ENCODE data around the gene S1PR1. TPM values are rescaled to one million over a fixed set of nuclear protein-coding genes. Genes with fewer than 3 reads are reported as not detected.

Gene S1PR1
- total RNA-seq, 1 experiment from 2014 or later: 0.24 TPM

GRCh38 chr1:101250222-101250621, 13.4 kb downstream of the S1PR1 start:
- H3K4me2 ChIP-seq (ENCODE audit: insufficient read depth, insufficient read length, low read length): no peak overlapping the region

More at GRCh38 chr1:101250222-101250621, 13.4 kb downstream of the S1PR1 start:
- TF ChIP-seq, protein P1, sequence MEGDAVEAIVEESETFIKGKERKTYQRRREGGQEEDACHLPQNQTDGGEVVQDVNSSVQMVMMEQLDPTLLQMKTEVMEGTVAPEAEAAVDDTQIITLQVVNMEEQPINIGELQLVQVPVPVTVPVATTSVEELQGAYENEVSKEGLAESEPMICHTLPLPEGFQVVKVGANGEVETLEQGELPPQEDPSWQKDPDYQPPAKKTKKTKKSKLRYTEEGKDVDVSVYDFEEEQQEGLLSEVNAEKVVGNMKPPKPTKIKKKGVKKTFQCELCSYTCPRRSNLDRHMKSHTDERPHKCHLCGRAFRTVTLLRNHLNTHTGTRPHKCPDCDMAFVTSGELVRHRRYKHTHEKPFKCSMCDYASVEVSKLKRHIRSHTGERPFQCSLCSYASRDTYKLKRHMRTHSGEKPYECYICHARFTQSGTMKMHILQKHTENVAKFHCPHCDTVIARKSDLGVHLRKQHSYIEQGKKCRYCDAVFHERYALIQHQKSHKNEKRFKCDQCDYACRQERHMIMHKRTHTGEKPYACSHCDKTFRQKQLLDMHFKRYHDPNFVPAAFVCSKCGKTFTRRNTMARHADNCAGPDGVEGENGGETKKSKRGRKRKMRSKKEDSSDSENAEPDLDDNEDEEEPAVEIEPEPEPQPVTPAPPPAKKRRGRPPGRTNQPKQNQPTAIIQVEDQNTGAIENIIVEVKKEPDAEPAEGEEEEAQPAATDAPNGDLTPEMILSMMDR (conservative IDR thresholded peaks at IDR 0.05): no peak
- H2BK120ac ChIP-seq (ENCODE audit: low read depth, low read length, poor library complexity, severe bottlenecking): no peak overlapping the region
- H3K18ac ChIP-seq (ENCODE audit: insufficient read length, low read depth, low read length): no peak overlapping the region
- H3K14ac ChIP-seq (ENCODE audit: insufficient read depth, low read length): no peak overlapping the region
- DNase-seq: no peak
- H2BK15ac ChIP-seq (ENCODE audit: low read depth, low read length): no peak overlapping the region
- H4K20me1 ChIP-seq (ENCODE audit: control insufficient read depth, insufficient read depth, insufficient read length): no peaks in the 10 kb centered on the region
- H3K9me3 ChIP-seq (ENCODE audit: control insufficient read depth, low read depth, low read length): no peaks in the 10 kb centered on the region
- no peaks in the 10 kb centered on the region for H3K79me2 ChIP-seq (ENCODE audit: insufficient read depth, low read length)
- H3K4me3 Mint-ChIP-seq: no peak overlapping the region
- H2BK5ac ChIP-seq (ENCODE audit: insufficient read length, low read length): no peak overlapping the region
- WGBS (ENCODE audit: extremely low coverage, insufficient read length, low lambda C conversion rate): no CpG with 5 or more reads among the region's 3 CpGs
- no peak overlapping the region for H3K9ac ChIP-seq (ENCODE audit: extremely low read depth, insufficient read length, low read length)
- no peaks in the 10 kb centered on the region; the same call in none of the 2 replicates for H3K27me3 Mint-ChIP-seq (ENCODE audit: low read depth)
- H4K5ac ChIP-seq (ENCODE audit: insufficient read length, low read depth, low read length): no peak overlapping the region
- H4K91ac ChIP-seq (ENCODE audit: insufficient read length, low read depth, low read length): no peak overlapping the region
- no peak overlapping the region for H3K23ac ChIP-seq (ENCODE audit: insufficient read length, low read depth, low read length)
- no peaks in the 10 kb centered on the region for H3K79me1 ChIP-seq (ENCODE audit: insufficient read depth, low read depth, low read length, poor library complexity, severe bottlenecking)
- no peak overlapping the region for H3K56ac ChIP-seq (ENCODE audit: insufficient read length, low read depth, low read length)
- no peaks in the 10 kb centered on the region for H3K9me3 Mint-ChIP-seq
- H2AFZ ChIP-seq (ENCODE audit: low read length): no peak overlapping the region
- H2BK12ac ChIP-seq (ENCODE audit: insufficient read length, low read depth, low read length): no peak overlapping the region
- no peak overlapping the region for H4K8ac ChIP-seq (replicated peaks; ENCODE audit: insufficient read length, low read depth, low read length)
- H3K36me3 Mint-ChIP-seq (ENCODE audit: insufficient read depth in 1 of 3, low read depth in 3 of 3): no peaks in the 10 kb centered on the region
- no peaks in the 10 kb centered on the region for H3K27me3 ChIP-seq (ENCODE audit: insufficient read depth, low read length)
- H3K4me1 ChIP-seq (ENCODE audit: insufficient read depth, low read length): no peaks in the 10 kb centered on the region; the same call in 1 of the 2 replicates
- H2BK20ac ChIP-seq (ENCODE audit: low read depth, low read length, poor library complexity, severe bottlenecking): no peak overlapping the region
- H3K27ac ChIP-seq (ENCODE audit: insufficient read length, low read depth, low read length): no peak overlapping the region
- H3K23me2 ChIP-seq (ENCODE audit: insufficient read length, low read depth, low read length, poor library complexity, severe bottlenecking): no peaks in the 10 kb centered on the region
- no peak overlapping the region for H2AK5ac ChIP-seq (ENCODE audit: insufficient read length, low read length)
- no peak overlapping the region for H3K27ac Mint-ChIP-seq
- H3T11ph ChIP-seq (ENCODE audit: low read length): no peak overlapping the region
- no peak overlapping the region for H3K4ac ChIP-seq (ENCODE audit: low read depth, low read length)
- H3K4me1 Mint-ChIP-seq: no peaks in the 10 kb centered on the region; a peak in 1 of 4 replicates

Measured in H9 (cell line).